ENCODE results near the gene RIPOR2.

DNA sequence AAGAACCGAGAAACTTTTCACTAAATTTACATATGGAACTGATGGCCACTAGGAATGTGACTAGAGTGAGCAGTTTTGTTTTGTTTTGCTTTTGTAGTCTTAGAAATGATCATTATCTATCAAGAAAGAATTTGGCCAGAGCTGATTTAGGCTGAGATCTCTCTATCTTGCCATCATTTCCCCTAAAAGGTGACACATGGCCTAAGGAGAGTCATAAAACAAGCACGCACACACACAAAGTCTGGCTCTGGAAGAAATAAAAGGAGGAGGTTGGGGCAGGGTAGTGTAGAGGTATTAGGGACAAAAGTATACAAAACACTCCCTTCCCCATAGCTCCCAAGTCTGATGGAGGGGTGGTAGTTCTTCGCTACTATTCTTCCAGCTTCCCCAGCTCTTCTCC lies 56.4 kb downstream of the RIPOR2 start:
- TF ChIP-seq ZNF37A (tag by site-specific recombination; IDR thresholded peaks at IDR 0.05) (no peak), ZNF510 (tag by site-specific recombination; IDR thresholded peaks at IDR 0.05; ENCODE audit: insufficient replicate concordance) (no peak), ZNF274 (IDR thresholded peaks at IDR 0.05; ENCODE audit: low read length) (no peak), ZNF274 (tag by site-specific recombination; IDR thresholded peaks at IDR 0.05; ENCODE audit: borderline replicate concordance) (no peak), ZNF555 (tag by site-specific recombination; conservative IDR thresholded peaks at IDR 0.05) (no peak)
- TF ChIP-seq, protein P1, sequence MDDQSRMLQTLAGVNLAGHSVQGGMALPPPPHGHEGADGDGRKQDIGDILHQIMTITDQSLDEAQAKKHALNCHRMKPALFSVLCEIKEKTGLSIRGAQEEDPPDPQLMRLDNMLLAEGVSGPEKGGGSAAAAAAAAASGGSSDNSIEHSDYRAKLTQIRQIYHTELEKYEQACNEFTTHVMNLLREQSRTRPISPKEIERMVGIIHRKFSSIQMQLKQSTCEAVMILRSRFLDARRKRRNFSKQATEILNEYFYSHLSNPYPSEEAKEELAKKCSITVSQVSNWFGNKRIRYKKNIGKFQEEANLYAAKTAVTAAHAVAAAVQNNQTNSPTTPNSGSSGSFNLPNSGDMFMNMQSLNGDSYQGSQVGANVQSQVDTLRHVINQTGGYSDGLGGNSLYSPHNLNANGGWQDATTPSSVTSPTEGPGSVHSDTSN (CRISPR knock-in tag; IDR thresholded peaks at IDR 0.05): no peak
- TF ChIP-seq, protein P2, sequence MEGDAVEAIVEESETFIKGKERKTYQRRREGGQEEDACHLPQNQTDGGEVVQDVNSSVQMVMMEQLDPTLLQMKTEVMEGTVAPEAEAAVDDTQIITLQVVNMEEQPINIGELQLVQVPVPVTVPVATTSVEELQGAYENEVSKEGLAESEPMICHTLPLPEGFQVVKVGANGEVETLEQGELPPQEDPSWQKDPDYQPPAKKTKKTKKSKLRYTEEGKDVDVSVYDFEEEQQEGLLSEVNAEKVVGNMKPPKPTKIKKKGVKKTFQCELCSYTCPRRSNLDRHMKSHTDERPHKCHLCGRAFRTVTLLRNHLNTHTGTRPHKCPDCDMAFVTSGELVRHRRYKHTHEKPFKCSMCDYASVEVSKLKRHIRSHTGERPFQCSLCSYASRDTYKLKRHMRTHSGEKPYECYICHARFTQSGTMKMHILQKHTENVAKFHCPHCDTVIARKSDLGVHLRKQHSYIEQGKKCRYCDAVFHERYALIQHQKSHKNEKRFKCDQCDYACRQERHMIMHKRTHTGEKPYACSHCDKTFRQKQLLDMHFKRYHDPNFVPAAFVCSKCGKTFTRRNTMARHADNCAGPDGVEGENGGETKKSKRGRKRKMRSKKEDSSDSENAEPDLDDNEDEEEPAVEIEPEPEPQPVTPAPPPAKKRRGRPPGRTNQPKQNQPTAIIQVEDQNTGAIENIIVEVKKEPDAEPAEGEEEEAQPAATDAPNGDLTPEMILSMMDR (tag by site-specific recombination; IDR thresholded peaks at IDR 0.05): no peak
- TF ChIP-seq, protein P3, sequence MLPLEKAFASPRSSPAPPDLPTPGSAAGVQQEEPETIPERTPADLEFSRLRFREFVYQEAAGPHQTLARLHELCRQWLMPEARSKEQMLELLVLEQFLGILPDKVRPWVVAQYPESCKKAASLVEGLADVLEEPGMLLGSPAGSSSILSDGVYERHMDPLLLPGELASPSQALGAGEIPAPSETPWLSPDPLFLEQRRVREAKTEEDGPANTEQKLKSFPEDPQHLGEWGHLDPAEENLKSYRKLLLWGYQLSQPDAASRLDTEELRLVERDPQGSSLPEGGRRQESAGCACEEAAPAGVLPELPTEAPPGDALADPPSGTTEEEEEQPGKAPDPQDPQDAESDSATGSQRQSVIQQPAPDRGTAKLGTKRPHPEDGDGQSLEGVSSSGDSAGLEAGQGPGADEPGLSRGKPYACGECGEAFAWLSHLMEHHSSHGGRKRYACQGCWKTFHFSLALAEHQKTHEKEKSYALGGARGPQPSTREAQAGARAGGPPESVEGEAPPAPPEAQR (tag by site-specific recombination; IDR thresholded peaks at IDR 0.05): no peak

Measured in HEK293 (cell line).